Activated naive CD8-positive, alpha-beta T cell (primary cell): Measurements from ENCODE around the gene COL11A2.

Source experiments
- H3K27ac Mint-ChIP-seq: one replicate; pipeline ENCODE4 v1.8.0; 2021; ENCODE audit warnings: mixed read lengths
- H3K27me3 Mint-ChIP-seq: one replicate; pipeline ENCODE4 v1.8.0; 2021; ENCODE audit warnings: mixed read lengths
- H3K36me3 Mint-ChIP-seq: one replicate; pipeline ENCODE4 v1.8.0; 2021; ENCODE audit warnings: mixed read lengths
- H3K4me1 Mint-ChIP-seq: one replicate; pipeline ENCODE4 v1.8.0; 2021; ENCODE audit warnings: low read depth, mixed read lengths
- H3K4me3 Mint-ChIP-seq: one replicate; pipeline ENCODE4 v1.8.0; 2021; ENCODE audit warnings: mild to moderate bottlenecking, mixed read lengths
- H3K9me3 Mint-ChIP-seq: one replicate; pipeline ENCODE4 v1.8.0; 2021; ENCODE audit warnings: low read depth, mixed read lengths

The COL11A2 gene

DNA sequence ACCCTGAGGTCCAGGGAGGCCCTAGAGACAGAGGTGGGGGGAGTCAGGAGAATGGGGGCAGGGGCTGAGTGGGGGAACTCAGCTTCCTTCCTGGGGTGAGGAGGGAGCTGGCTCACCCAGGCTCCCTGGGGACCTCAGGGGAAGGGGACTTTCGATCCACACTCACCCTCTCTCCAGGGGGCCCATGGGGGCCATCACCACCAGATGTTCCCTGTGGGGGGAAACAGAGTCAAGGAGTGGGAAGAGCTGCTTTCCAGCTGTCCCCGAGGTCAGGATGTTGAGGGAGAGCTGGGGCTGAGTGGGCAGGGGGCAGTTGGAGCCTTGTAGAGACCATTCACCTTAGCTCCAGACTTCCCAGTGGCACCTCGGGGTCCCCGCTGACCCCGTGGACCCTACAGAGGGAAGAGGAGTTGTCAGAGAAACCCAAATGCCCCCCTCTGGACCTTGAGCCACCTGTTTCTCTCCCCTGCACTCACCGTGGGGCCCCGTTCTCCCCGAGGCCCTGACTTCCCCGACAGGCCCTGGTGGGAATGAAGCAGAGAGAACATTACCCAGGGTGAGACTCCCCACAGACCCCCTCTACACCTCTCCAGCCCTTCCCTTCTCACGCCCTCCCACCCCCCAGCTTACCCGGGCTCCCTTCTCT lies 18.6 kb downstream of the COL11A2 start:
- Mint-ChIP-seq H3K27ac (no peak overlapping the region), H3K36me3 (no peaks in the 10 kb centered on the region), H3K4me1 (no peaks in the 10 kb centered on the region), H3K9me3 (no peaks in the 10 kb centered on the region), H3K4me3 (no peak overlapping the region), H3K27me3 (no peaks in the 10 kb centered on the region)

DNA sequence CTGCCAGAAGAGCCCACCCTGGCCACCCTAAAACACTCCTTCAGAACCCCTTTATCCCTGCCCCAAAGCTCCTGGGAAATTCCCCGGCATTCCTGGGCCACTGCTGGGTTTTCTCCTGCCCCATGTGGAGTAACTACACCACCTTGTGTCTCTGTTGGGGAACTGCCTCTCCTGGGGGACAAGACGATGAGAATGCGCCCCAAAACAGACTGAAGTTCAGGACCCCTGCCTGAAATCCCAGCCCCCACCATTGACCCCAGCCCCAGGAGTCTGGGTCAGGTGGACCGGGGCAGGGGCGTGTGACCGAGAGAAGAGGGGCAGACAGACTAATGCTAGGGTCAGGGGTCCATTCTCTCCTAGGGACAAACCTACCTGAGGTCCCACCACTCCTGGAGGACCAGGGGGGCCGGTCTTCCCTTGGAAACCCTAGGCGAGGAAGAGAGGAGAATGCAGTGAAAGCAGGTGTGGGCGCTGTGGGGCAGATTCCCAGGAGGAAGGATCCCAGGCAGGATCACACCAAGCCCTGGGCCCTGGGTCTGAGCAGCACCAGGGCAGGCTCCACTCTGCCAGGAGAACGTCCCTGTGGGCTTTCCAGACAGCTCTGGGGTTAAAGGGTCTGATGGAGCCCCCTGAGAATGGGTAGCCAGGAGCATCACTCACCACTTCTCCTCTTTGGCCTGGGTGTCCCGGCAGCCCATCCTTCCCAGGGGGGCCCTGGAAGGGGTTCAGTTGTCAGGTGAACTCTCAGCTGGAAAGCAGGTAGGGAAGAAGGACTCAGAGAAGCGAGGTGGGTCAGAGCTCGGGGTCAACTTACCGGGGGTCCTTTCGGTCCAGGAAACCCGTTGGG lies 19.4 kb downstream of the COL11A2 start:
- Mint-ChIP-seq H3K4me3 (no peak overlapping the region), H3K27ac (no peak overlapping the region), H3K27me3 (no peaks in the 10 kb centered on the region), H3K36me3 (no peaks in the 10 kb centered on the region), H3K4me1 (no peaks in the 10 kb centered on the region), H3K9me3 (no peaks in the 10 kb centered on the region)

DNA sequence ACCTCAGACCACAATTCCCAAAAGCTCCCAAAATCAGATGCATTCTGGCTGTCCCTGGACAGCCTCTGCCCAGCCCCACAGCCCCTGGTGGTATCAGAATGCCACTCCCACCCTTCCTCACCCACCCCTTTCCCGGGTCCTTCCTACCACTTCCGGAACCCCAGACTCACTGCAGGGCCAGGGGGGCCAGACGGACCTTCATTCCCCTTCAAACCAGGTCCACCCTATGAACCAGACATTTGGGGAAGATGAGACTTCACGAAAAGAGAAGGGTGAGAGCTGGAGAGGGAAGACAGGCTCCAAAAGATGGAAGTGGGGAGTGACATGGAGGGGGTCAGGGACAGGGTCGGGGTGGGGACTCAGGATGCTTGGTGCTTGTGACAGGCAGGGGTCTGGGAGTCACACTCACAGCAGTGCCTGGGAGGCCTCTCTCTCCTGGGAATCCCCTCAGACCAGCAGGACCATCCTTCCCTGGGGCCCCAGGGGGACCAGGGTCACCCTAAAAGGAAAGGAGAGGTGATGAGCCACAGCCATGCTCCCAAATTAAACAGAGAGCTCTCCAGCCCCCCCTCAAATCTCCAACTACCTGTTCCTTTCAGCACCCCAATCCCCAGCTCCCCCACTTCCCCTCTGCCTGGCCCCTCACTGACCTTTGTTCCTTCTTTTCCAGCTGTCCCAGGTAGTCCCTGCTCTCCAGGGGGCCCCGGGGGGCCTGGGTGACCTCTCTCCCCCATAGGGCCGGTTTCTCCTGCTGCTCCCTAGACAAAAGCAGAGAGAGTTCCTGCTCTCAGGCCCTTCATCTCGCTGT lies 20.2 kb downstream of the COL11A2 start:
- H3K27me3 Mint-ChIP-seq, result no peaks in the 10 kb centered on the region
- no peaks in the 10 kb centered on the region for H3K36me3 Mint-ChIP-seq
- no peaks in the 10 kb centered on the region for H3K4me1 Mint-ChIP-seq
- H3K27ac Mint-ChIP-seq, result no peak overlapping the region
- H3K4me3 Mint-ChIP-seq, result no peak overlapping the region
- H3K9me3 Mint-ChIP-seq, result no peaks in the 10 kb centered on the region

DNA sequence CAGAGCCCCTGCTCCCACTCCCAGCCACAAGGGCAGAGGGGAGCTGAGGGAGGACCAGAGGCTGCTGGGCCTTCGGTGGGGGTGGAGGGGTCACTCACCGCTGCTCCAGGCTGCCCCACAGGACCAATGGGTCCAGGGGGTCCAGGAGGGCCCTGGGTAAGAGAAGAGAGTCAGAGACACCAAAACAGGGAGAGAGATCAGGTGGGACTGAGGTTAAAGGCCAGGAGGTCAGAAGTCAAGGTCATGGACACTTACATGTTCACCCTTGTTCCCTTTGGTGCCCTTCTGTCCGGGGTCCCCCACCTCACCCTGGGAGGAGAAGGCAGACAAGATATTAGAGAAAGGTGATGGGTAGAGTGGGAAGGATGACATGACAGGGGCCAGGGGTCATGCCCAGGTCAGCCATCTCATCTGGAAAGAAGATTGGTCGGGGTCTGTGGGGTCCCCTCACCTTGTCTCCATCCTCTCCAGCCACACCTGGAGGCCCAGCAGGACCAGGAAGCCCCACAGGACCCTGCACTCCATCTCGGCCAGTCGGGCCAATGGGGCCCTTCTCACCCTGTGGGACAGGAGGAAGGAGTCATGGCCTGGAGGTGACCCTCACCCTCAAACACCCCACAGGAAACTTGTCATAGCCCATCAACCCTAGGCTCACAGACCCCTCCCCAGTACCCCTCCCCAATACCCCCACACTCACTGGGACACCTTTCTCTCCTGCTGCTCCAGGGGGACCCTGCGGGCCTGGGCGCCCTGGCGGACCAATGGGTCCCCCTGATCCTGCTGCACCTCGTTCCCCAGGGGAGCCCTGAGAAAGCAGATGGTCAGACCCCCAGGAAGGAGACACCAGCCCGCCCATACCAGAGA lies 21.0 kb downstream of the COL11A2 start:
- no peaks in the 10 kb centered on the region for H3K27me3 Mint-ChIP-seq
- H3K4me3 Mint-ChIP-seq, result no peak overlapping the region
- H3K27ac Mint-ChIP-seq, result no peak overlapping the region
- no peaks in the 10 kb centered on the region for H3K36me3 Mint-ChIP-seq
- H3K4me1 Mint-ChIP-seq, result no peaks in the 10 kb centered on the region
- no peaks in the 10 kb centered on the region for H3K9me3 Mint-ChIP-seq

DNA sequence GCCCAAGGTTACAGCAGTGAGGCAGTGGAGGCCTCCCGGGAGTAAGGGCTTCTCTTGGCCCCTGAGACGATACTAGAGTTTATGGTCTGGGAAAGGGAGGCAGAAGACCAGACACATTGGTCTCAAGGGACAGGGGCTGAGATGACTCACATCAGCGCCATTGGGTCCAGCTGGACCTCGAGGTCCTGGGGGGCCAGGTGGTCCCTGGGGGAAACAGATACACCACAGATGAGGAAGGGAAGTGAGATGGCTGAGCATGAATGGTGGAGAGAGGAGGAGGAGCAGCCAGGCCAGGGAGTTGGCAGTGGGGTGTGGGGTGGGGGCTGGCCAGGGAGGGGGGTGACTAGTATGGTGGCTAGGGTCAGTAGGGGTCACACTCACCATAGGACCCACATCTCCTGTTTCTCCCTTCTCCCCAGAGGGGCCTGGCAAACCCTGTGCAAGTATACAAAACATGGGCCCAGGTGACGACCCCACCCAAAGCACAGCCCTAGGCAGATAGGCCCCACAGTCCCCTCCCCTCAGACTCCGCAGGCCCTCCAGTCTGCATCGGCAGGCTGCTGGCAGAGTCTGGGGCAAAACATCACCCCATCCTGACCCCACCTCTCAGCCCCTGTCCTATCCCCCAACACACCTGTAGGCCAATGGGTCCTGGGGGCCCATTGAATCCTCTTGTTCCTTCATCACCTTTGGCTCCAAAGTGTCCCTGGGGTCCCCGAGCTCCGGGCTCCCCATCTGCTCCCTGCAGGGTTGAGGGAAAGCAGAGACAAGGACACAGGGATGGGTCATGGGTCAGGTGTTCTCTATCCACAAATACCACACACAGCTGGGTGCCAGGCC lies 21.9 kb downstream of the COL11A2 start:
- Mint-ChIP-seq H3K36me3 (no peaks in the 10 kb centered on the region), H3K4me1 (no peaks in the 10 kb centered on the region), H3K4me3 (no peak overlapping the region), H3K27me3 (no peaks in the 10 kb centered on the region), H3K27ac (no peak overlapping the region), H3K9me3 (no peaks in the 10 kb centered on the region)

DNA sequence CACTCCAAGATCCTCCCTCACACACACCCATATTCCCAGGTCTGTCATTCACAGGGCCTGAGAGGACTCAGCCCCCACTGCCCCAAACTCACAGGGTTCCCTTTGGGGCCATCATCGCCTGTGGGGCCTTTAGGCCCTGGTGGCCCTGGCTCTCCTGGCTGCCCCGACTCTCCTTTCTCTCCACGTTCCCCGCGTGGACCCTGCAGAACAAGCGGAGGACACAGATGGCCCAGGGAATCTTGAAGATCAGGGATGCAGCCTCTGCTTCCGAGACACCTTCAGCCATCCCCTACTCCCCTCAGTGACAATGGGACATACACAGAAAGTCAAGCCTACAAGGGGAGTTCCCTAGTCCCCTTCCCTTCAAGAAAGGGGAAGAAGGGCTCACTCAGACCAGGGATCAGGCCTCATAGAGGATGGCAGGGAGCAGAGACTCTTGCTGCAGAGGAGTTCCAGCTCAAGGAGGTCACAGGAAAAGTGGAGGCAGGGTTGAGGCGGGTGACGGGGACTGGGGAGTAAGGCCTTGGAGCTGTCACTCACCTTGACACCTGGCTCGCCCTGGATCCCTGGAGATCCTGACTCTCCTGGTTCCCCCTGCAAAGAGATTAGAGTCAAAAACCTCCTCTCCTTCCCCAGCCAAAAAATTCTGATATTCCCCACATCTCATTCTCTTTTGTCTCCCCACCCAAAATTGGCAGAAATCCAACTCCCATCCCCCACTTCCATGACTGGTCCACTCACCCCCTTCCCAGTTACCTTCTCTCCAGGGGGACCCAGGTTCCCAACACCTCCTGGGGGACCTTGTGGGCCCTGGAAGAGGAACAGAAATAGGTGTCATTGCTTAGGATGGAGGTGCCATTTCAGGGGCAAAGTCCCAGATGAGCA lies 22.7 kb downstream of the COL11A2 start:
- no peak overlapping the region for H3K27ac Mint-ChIP-seq

DNA sequence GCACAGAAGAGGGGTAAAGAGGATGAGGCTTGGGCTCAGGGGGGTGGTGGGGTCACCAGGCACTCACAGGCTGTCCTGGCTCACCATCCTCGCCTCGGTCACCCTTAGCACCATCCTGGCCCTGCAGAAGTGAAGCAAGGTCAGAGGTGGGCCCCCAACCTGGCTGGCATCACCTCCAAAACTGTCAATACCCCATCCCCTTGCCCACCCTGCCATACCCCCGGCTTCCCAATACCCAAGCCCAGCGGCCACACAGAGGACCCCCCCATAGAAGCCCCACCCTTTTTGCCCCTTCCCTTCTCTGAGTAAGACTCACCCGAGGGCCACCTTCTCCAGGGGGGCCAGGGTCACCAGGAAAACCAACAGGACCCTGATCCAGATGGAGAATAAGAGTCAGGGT lies 23.6 kb downstream of the COL11A2 start:
- H3K4me1 Mint-ChIP-seq, result no peaks in the 10 kb centered on the region
- H3K9me3 Mint-ChIP-seq, result no peaks in the 10 kb centered on the region

More for the DNA sequence above, 22.7 kb downstream of the COL11A2 start:
- Mint-ChIP-seq H3K36me3 (no peaks in the 10 kb centered on the region), H3K4me1 (no peaks in the 10 kb centered on the region), H3K4me3 (no peak overlapping the region), H3K9me3 (no peaks in the 10 kb centered on the region), H3K27me3 (no peaks in the 10 kb centered on the region)

DNA sequence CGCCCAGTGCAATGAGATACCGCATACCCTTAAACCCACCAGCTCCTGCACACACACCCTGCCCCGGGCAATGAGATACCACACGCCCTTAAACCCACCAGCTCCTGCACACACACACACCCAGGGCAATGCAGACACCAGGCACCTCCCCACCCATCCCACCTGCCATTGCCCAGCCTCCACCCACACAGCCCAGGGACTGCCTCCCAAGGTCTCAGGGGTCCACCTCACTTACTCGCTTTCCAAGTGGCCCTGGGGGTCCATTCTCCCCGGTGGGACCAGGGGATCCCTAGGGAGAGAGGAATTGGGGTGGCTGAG lies 24.0 kb downstream of the COL11A2 start:
- Mint-ChIP-seq H3K4me1 (no peaks in the 10 kb centered on the region), H3K9me3 (no peaks in the 10 kb centered on the region), H3K36me3 (no peaks in the 10 kb centered on the region), H3K27ac (no peak overlapping the region), H3K27me3 (no peaks in the 10 kb centered on the region), H3K4me3 (no peak overlapping the region)

More for the DNA sequence above, 23.6 kb downstream of the COL11A2 start:
- no peaks in the 10 kb centered on the region for H3K36me3 Mint-ChIP-seq
- H3K4me3 Mint-ChIP-seq, result no peak overlapping the region
- no peak overlapping the region for H3K27ac Mint-ChIP-seq
- no peaks in the 10 kb centered on the region for H3K27me3 Mint-ChIP-seq

DNA sequence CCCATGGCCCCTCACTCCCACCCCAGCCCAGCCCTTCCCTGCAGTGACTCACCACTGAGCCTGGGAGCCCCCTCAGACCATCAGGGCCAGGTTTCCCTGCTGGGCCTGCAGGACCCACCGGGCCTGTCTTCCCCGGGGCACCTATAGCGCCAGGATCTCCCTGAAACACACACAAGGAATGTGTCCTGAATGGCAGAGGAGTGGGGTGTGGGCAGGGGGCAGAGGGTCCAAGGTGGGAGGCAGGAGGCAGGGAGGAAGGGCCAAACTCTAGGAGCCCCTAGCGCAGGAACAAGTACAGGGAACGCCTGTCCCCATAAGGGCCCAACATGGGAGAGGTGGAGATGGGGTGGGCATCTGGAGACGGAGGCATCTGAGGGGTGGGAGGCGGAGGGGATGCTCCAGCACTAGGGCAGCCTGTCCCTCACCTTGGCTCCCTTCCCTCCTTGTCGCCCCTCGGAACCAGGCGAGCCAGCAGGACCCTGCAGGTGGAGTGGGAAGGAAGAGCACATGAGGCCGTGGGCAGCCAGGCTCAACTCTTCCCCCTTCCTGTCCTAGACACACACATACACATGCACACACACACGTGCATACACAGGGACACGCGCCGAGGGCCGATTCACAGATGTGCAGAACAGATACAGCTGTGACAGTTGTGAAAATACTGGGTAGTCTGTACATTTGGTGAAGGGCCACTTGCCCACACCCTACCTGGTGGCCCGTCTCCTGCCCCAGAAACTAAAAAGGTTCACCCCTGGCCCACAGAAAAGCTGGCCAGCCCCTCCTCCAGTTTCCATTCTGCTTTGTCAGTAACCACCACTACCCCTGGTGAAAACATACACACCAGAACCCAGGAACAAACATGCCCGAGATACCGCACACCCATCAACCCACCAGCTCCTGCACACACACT lies 24.6 kb downstream of the COL11A2 start:
- no peak overlapping the region for H3K4me3 Mint-ChIP-seq
- no peaks in the 10 kb centered on the region for H3K9me3 Mint-ChIP-seq
- H3K4me1 Mint-ChIP-seq, result no peaks in the 10 kb centered on the region
- H3K36me3 Mint-ChIP-seq, result no peaks in the 10 kb centered on the region
- H3K27ac Mint-ChIP-seq, result no peak overlapping the region
- H3K27me3 Mint-ChIP-seq, result no peaks in the 10 kb centered on the region

DNA sequence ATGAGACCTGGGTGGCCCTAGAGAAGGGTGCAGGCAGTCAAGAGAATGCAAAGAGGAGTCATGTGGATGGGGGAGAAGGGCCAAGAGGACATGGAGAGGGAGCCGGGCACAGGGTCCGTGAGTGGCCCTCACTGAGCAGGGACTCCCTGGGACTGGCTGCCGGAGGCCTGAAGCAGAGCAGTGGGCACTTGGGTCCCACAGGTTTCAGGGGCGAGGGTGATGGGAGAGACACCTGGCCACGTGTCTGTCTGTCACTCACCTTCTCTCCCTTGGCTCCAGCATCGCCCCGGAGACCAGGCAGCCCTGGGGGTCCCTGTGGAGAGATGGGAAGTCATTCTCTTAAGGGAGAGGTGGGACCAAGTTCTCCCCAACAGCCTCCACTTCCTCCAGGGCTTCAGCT lies 25.5 kb downstream of the COL11A2 start:
- Mint-ChIP-seq H3K4me1 (peaks cover 4% of the 10 kb centered on the region), H3K9me3 (no peaks in the 10 kb centered on the region), H3K4me3 (no peak overlapping the region), H3K27ac (no peak overlapping the region), H3K27me3 (no peaks in the 10 kb centered on the region), H3K36me3 (no peaks in the 10 kb centered on the region)

DNA sequence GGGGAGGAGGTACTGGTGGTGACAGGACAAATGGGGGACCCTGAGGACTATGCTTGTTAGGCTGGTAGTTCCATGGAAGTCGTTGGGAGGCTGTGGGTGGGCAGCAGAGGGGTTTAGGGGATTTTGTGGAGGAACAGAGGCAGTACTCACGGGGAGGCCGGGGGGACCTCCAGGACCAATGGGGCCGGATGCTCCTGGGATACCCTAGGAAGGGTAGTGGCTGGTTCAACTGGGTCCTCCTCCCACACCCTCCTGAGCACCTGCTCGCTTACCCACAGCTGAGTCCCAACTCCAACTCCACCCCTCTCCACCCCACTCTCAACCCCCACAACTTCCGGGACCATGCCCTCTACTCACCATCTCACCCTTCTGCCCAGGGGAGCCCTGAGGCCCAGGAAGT lies 25.9 kb downstream of the COL11A2 start:
- Mint-ChIP-seq H3K4me1 (peaks cover 7% of the 10 kb centered on the region), H3K36me3 (no peaks in the 10 kb centered on the region), H3K27me3 (no peaks in the 10 kb centered on the region), H3K9me3 (no peaks in the 10 kb centered on the region), H3K4me3 (no peak overlapping the region), H3K27ac (no peak overlapping the region)

DNA sequence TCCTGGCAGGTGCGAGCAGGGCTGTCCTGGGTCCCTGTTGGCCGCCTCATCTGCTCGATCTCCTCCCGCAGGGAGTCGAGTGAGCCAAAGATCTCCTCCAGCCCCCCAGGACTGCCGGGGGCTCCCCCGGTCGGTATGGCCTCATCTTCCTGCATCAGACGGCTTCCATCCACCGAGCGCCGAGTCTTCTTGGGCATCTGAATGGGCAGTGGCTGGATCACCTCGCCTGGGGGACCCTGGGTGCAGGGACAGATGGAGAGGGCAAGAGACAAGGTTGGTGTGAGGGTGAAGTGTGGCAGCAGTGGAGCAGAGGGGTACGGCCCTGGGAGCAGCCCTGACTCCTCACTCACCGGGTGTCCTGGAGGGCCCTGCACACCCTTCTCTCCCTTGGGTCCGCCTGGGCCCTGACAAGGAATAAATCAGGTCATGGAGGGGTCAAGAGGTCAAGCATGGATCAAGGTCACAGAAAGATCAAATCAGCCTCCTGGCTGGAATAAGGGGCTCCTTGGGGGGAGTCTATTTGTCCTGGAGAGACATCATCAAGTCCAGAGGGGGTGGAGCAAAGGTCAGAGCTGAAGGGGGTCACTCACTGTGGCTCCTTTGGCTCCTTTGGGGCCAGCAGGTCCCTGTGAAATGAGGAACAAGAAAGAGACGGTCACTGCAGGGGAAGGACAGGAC lies 26.5 kb downstream of the COL11A2 start:
- Mint-ChIP-seq H3K36me3 (no peaks in the 10 kb centered on the region), H3K27me3 (no peaks in the 10 kb centered on the region), H3K27ac (no peak overlapping the region), H3K9me3 (no peaks in the 10 kb centered on the region), H3K4me3 (no peak overlapping the region), H3K4me1 (peaks cover 11% of the 10 kb centered on the region)
